GM13977 (cell line): ENCODE results near the gene CACNA1S.

Source experiments
- DNase-seq: peaks from one replicate; pipeline ENCODE4 v3.0.0; 2012; ENCODE audit warnings: low spot score
- in situ Hi-C: fragments of 300-500 bp; cut with MboI; formaldehyde crosslinking; loops from one replicate; pipeline ENCODE4 v1.12.0; 2022; ENCODE audit warnings: low sequenced_read_pairs, low pct_unique_long_range_greater_than_20kb, mixed read lengths, inconsistent platforms; ENCODE audit not compliant: unreplicated experiment
- TF ChIP-seq, protein P1 (sequence below): IDR thresholded peaks from 2 replicates; pipeline ENCODE4 v1.5.1; 2012; ENCODE audit warnings: mild to moderate bottlenecking, control low read depth; ENCODE audit not compliant: insufficient read depth; ENCODE audit errors: extremely low read depth, missing control alignments

CACNA1S gene

DNA sequence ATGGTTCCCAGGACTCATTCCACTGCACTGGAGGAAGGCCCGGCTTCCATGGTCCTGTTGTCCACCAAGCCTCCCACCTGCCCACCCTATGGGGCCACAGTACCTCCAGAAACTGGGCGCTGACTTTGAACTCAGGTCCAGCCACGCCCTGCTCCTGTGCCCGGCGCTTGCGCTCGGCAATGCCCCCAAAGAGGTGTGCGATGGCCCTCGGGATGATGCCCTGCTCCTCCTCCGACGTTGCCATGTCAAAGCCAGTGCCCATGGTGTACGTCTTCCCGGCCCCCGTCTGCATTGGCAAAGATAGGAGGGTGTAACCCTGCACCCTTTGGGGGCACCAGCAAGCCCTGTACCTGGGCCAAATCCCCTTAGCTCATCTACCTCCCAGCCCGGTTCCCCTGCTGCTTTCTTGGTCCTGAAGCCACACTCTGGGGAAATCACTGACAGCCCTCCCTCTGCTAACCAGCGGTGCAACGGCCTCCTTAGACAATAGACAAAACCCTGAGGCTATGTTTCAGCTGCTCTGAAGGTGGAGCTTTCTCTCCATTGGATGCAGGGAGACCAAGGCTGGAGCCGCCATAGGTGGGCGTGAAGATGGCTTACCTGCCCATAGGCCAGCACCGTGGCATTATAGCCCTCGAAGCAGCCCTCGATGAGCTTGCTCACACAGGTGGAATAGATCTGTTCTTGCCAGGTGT is 103.4 kb downstream of the CACNA1S start:
- in situ Hi-C loops, result no loop called here
- TF ChIP-seq, protein P1, sequence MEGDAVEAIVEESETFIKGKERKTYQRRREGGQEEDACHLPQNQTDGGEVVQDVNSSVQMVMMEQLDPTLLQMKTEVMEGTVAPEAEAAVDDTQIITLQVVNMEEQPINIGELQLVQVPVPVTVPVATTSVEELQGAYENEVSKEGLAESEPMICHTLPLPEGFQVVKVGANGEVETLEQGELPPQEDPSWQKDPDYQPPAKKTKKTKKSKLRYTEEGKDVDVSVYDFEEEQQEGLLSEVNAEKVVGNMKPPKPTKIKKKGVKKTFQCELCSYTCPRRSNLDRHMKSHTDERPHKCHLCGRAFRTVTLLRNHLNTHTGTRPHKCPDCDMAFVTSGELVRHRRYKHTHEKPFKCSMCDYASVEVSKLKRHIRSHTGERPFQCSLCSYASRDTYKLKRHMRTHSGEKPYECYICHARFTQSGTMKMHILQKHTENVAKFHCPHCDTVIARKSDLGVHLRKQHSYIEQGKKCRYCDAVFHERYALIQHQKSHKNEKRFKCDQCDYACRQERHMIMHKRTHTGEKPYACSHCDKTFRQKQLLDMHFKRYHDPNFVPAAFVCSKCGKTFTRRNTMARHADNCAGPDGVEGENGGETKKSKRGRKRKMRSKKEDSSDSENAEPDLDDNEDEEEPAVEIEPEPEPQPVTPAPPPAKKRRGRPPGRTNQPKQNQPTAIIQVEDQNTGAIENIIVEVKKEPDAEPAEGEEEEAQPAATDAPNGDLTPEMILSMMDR, result no peak
- no peak for DNase-seq

DNA sequence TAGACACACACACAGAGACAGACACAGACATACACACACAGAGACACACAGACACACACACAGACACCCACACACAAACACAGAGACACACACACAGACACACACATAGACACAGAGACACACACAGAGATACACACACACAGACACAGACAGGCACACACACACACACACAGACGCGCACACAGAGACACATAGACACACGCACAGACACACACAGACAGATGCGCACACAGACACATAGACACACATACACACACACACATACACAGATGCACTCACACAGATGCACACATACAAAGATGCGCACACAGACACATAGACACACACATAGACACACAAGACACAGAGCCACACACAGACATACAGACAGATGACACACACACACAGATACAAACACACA is 104.7 kb downstream of the CACNA1S start:
- no peak for DNase-seq
- in situ Hi-C loops, result no loop called here
- TF ChIP-seq, protein P1, result no peak

DNA sequence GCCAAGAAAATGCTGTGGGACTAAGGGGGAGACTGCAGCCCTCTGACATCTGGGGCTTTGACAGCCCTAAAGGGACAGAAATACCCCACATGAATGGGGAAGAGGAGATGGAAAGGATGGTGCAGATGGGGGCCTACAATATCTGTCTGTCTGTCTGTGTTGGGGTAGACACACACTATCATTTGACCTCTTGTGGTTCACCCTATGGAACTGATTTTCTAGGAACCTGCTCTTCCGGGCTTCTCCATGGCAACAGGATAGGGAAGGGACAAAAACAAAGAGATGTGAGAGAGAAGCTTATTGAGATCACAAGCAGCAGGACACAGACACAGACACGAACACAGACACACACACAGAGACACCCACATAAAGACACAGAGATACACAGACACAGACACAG is 105.8 kb downstream of the CACNA1S start:
- no peak for DNase-seq
- in situ Hi-C loops, result no loop called here
- TF ChIP-seq, protein P1, result no peak

DNA sequence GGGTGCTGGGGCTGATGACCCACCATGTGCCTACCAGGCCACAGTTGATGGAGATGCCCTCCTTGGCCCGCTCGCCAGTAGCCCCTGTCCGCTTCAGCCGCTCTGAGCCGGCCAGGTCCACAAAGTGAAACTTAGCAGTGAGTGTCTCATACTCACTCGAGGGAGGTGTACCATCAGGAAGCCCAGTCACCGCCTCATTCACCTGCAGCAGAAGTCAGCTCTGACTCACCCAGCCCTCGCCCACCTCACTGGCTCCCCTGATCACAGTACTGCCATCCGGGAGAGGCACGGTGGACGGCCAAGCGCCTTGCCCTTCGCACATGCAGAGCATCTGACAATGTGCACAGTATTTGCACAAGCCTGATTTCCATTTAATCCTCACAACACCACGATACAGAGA is 107.5 kb downstream of the CACNA1S start:
- TF ChIP-seq, protein P1, result no peak
- DNase-seq, result no peak
- in situ Hi-C loops, result no loop called here

DNA sequence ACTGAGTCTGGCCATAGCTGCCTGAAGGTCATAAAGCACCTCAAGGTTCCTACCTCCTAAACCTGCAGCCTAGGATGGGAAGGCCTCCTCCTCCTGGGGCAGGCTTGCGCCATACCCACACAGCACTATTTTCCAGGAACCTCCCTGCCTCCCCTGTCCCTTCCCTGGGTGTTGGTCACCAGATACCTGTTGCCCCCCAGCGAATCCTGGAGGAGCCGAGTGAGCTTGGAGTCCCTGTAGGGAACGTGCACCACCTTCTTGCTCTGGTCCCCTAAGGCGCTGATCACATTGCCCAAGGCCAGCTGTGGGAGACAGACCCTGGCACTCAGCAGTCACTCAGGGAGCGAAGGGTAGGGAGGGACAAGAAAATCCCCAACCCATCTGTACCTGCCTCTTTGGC is 108.1 kb downstream of the CACNA1S start:
- TF ChIP-seq, protein P1, result no peak
- DNase-seq, result no peak
- in situ Hi-C loops, result no loop called here

DNA sequence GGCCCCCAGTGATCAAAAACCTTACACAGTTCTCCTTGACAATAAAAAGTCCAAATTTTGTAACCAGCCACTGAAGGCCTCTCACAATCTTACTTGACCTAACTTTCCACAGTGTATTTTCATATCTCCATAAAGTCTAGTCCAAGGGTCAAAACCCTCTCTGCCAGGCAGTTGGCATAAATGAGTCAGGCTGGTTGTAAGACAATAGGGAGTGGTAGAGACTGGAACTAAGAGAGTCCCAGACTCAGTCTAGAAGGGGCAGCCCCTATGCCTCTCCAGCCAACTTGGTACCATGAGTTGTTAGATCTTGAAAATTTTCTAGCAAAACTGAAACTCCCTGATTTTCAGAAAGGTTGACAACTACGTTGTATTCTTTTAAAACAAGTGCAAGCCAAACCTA is 109.7 kb downstream of the CACNA1S start:
- no peak for DNase-seq
- in situ Hi-C loops, result no loop called here
- TF ChIP-seq, protein P1, result no peak

DNA sequence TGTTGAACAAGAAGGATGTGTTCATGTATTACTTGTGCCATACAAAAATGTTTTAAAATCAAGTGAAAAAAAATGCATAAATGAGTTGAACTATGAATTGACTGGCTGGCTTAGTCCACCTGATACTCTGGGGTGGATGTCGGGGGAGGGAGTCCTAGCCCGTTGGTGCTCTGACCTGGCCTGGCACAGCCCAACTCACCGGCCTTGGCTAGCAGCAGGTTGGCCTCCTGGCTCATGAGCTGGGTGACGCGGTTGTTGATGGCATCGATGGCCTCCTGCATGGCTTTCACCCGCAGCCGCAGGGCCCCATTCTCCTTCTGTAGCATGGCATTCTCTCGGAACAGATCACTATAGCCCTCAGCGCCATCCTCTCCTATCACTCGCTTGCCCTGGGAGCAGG is 110.3 kb downstream of the CACNA1S start:
- in situ Hi-C loops, result no loop called here
- no peak for DNase-seq
- TF ChIP-seq, protein P1, result no peak
